DND-41 (cell line): ENCODE measurements around the gene KISS1.

Experiments used
- CTCF ChIP-seq: IDR thresholded peaks from 2 replicates; pipeline ENCODE4 v1.5.1; 2012; ENCODE audit warnings: borderline replicate concordance, low read length, moderate library complexity, mild to moderate bottlenecking; ENCODE audit not compliant: poor library complexity, severe bottlenecking; ENCODE audit errors: extremely low read depth
- EZH2 ChIP-seq: IDR thresholded peaks from 3 replicates; pipeline ENCODE4 v1.6.1; 2012; ENCODE audit warnings: borderline replicate concordance, low read depth, mild to moderate bottlenecking, moderate library complexity, low read length, inconsistent platforms; ENCODE audit not compliant: severe bottlenecking

- TF ChIP-seq CTCF: no peak
- no peak for TF ChIP-seq EZH2
These were observed 46.4 kb downstream of the KISS1 start for GRCh38 chr1:204149635-204150565.
